Measurements from ENCODE around the gene SNCA.

Gene SNCA

GRCh38 chr4:89820010-89820409 lies 17.0 kb downstream of the SNCA start:
- TF ChIP-seq CTCF (IDR thresholded peaks at IDR 0.05; ENCODE audit: borderline replicate concordance, insufficient read depth, low read depth, low read length) = no peak
- no peak overlapping the region for H3K4me3 ChIP-seq (ENCODE audit: low read depth, low read length)

- H3K4me3 ChIP-seq (ENCODE audit: low read depth, low read length) = no peak overlapping the region
- TF ChIP-seq CTCF (IDR thresholded peaks at IDR 0.05; ENCODE audit: borderline replicate concordance, insufficient read depth, low read depth, low read length) = no peak
Measured at GRCh38 chr4:89814362-89814761, 22.6 kb downstream of the SNCA start.

DNA sequence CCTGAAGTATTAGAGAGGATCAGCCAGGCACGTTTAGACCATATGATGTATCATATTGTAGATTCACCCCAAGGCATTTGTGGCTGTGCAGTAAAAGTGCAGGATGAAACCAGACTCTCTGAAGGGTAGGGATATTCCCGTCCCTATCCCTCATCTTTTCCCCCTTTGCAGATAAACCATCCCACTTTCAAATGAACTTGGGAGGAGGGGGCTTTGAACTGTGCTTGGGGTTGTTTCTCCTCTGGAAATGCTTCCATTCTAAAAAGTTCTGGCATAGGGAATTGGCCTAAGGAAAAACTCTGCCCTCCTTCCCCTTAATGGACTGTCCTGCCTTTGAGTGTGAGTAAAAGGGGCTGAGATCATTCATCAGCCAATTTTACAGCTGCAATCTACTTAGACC lies 23.8 kb downstream of the SNCA start:
- no peak for TF ChIP-seq CTCF (IDR thresholded peaks at IDR 0.05; ENCODE audit: borderline replicate concordance, insufficient read depth, low read depth, low read length)
- no peak overlapping the region for H3K4me3 ChIP-seq (ENCODE audit: low read depth, low read length)

GRCh38 chr4:89807441-89808140 lies 29.4 kb downstream of the SNCA start:
- no peak overlapping the region for H3K4me3 ChIP-seq (ENCODE audit: low read depth, low read length)
- TF ChIP-seq CTCF (IDR thresholded peaks at IDR 0.05; ENCODE audit: borderline replicate concordance, insufficient read depth, low read depth, low read length) = no peak

DNA sequence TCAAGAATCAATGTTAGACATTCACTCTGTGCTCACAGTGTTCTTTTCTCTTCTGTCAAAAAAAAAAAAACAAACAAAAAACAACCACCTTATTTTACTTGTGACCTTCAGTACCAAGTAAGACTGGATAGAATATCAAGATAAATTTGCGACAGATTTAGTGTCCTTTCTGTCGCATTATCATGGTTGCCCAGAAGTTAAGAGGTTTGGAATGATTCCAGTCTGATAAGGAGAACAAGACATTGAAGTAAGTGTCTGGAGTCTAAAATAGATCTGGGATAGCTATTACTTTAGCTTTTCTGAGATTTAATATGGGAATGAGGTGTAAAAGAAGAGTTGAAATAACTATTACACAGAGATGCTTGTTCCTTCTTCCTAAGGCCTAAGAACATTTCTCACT lies 31.7 kb downstream of the SNCA start:
- H3K4me3 ChIP-seq (ENCODE audit: low read depth, low read length) = no peak overlapping the region
- TF ChIP-seq CTCF (IDR thresholded peaks at IDR 0.05; ENCODE audit: borderline replicate concordance, insufficient read depth, low read depth, low read length) = no peak

DNA sequence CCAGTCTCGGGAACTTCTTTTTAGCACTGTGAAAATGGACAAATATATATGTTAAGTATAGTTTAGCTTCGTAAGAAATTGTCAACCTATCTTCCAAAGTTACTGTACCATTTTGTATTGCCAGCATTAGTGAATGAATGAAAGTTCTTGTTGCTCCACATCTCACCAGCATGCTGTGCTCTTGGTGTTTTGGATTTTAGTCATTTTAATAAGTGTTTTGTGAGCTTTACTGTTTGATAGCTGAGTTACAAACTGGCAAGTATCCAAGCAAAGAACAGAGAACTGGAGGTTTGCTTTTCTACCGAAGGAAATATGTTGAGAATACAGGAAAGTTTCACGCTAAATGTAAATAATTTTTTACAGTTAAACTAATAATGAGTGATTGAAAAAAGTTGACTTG lies 33.0 kb downstream of the SNCA start:
- TF ChIP-seq CTCF (IDR thresholded peaks at IDR 0.05; ENCODE audit: borderline replicate concordance, insufficient read depth, low read depth, low read length) = no peak
- no peak overlapping the region for H3K4me3 ChIP-seq (ENCODE audit: low read depth, low read length)

DNA sequence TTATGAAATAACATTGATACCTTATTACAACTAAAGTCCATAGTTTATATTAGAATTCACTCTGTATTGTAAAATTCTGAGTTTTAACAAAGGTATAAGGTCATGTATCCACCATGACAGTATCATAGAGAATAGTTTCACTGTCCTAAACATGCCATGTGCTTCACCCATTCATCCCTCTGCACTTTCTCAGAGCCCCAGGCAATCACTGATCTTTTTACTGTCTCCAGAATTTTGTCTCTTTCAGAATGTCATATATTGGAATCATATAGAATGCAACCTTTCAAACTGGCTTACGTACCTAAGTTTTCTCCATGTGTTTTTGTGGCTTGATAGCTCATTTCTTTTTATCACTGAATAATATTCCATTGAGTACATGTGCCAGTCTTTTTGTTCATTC lies 33.9 kb downstream of the SNCA start:
- no peak for TF ChIP-seq CTCF (IDR thresholded peaks at IDR 0.05; ENCODE audit: borderline replicate concordance, insufficient read depth, low read depth, low read length)
- no peak overlapping the region for H3K4me3 ChIP-seq (ENCODE audit: low read depth, low read length)

All from GM12875 (cell line).